ENCODE data around the gene RASSF1.

RASSF1 gene

GRCh38 chr3:50342813-50343633 lies 2.4 kb upstream of the RASSF1 start:
- DNase-seq (ENCODE audit: low read depth): no peak

GRCh38 chr3:50341996-50342650 lies 1.5 kb upstream of the RASSF1 start:
- DNase-seq (ENCODE audit: low read depth): no peak

- no peak for DNase-seq (ENCODE audit: low read depth)
These were observed 901 bp upstream of the RASSF1 start for GRCh38 chr3:50341537-50341936.

- no peak for DNase-seq (ENCODE audit: low read depth)
These were observed 539 bp downstream of the RASSF1 start for GRCh38 chr3:50340147-50340447.

GRCh38 chr3:50339485-50340146 lies 1.0 kb downstream of the RASSF1 start:
- DNase-seq (ENCODE audit: low read depth): no peak

- no peak for DNase-seq (ENCODE audit: low read depth)
These were observed 1.7 kb downstream of the RASSF1 start for GRCh38 chr3:50338965-50339364.

GRCh38 chr3:50337175-50337861 lies 3.3 kb downstream of the RASSF1 start:
- peak; percentile 92 for DNase-seq (ENCODE audit: low read depth)

GRCh38 chr3:50336452-50337174 lies 4.0 kb downstream of the RASSF1 start:
- DNase-seq (ENCODE audit: low read depth): no peak

- DNase-seq (ENCODE audit: low read depth): no peak
These were observed 6.1 kb downstream of the RASSF1 start for GRCh38 chr3:50334339-50335075.

- no peak for DNase-seq (ENCODE audit: low read depth)
These were observed 6.8 kb downstream of the RASSF1 start for GRCh38 chr3:50333744-50334328.

- no peak for DNase-seq (ENCODE audit: low read depth)
These were observed 9.2 kb downstream of the RASSF1 start for GRCh38 chr3:50331364-50331907.

GRCh38 chr3:50330330-50330729 lies 10.3 kb downstream of the RASSF1 start:
- no peak for DNase-seq (ENCODE audit: low read depth)

GRCh38 chr3:50327943-50328691 lies 12.5 kb downstream of the RASSF1 start, which contains the start of gene TUSC2:
Gene TUSC2, minus strand, starts transcription at chr3:50328223. Its CDS starts 124 bp downstream, at chr3:50328099.
- DNase-seq (ENCODE audit: low read depth): peak; percentile 87

- DNase-seq (ENCODE audit: low read depth): no peak
These were observed 13.5 kb downstream of the RASSF1 start for GRCh38 chr3:50327129-50327528.

GRCh38 chr3:50326182-50326541 lies 14.5 kb downstream of the RASSF1 start:
- no peak for DNase-seq (ENCODE audit: low read depth)

- DNase-seq (ENCODE audit: low read depth): no peak
These were observed 15.0 kb downstream of the RASSF1 start for GRCh38 chr3:50325497-50326181.

GRCh38 chr3:50325113-50325480 lies 15.5 kb downstream of the RASSF1 start:
- no peak for DNase-seq (ENCODE audit: low read depth)

GRCh38 chr3:50324351-50325112 lies 16.1 kb downstream of the RASSF1 start:
- peak; percentile 29 for DNase-seq (ENCODE audit: low read depth)
